Measurements from ENCODE around the gene EEF1AKMT3. TPM values are rescaled to one million over a fixed set of nuclear protein-coding genes. Genes with fewer than 3 reads are reported as not detected.

EEF1AKMT3 gene
- total and polyA plus RNA-seq, 9 of the 15 experiments (the other 6 are each of a cell fraction or from before 2014, with no cell fraction given) = 4.1 to 17.2 (median 7.9) TPM

DNA sequence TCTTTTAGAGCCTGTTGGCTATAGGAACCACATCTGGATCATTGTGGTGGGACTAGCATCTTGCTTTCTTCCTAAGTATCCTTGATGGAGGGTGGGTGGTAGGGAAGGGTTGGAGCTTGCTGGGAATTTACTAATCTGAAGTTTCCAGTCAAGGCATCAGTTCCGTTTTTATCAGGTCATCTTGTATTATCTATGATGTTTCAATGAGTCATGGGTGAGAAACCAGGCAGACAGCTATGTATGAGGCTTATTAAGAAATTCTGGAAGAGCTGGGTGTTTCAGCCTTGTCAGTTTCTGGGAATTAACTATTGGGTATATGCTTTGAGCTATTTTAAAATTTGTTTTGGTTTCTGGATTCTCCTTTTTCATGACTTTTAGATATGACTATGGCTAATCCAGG is 21.5 kb downstream of the EEF1AKMT3 start (continued):
- TF ChIP-seq, protein P1, sequence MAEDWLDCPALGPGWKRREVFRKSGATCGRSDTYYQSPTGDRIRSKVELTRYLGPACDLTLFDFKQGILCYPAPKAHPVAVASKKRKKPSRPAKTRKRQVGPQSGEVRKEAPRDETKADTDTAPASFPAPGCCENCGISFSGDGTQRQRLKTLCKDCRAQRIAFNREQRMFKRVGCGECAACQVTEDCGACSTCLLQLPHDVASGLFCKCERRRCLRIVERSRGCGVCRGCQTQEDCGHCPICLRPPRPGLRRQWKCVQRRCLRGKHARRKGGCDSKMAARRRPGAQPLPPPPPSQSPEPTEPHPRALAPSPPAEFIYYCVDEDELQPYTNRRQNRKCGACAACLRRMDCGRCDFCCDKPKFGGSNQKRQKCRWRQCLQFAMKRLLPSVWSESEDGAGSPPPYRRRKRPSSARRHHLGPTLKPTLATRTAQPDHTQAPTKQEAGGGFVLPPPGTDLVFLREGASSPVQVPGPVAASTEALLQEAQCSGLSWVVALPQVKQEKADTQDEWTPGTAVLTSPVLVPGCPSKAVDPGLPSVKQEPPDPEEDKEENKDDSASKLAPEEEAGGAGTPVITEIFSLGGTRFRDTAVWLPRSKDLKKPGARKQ (CRISPR knock-in tag; IDR thresholded peaks at IDR 0.05) = no peak
- TF ChIP-seq CBFA2T2 (conservative IDR thresholded peaks at IDR 0.05) (no peak), HSF4 (CRISPR knock-in tag; IDR thresholded peaks at IDR 0.05; ENCODE audit: borderline replicate concordance) (no peak), ZKSCAN8 (CRISPR knock-in tag; IDR thresholded peaks at IDR 0.05) (no peak), HEY1 (CRISPR knock-in tag; IDR thresholded peaks at IDR 0.05; ENCODE audit: borderline replicate concordance) (no peak), TARDBP (IDR thresholded peaks at IDR 0.05) (no peak), NR2C2 (CRISPR knock-in tag; IDR thresholded peaks at IDR 0.05) (no peak), NR2C2 (tag; IDR thresholded peaks at IDR 0.05) (no peak), PTTG1 (tag; IDR thresholded peaks at IDR 0.05; ENCODE audit: low read depth) (no peak), FIP1L1 (IDR thresholded peaks at IDR 0.05; ENCODE audit: low read depth, low read length, poor library complexity, severe bottlenecking) (no peak), TAF9B (IDR thresholded peaks at IDR 0.05; ENCODE audit: partially characterized antibody) (no peak), ESRRA (IDR thresholded peaks at IDR 0.05; ENCODE audit: borderline replicate concordance, low read depth) (no peak), TFAM (CRISPR knock-in tag; conservative IDR thresholded peaks at IDR 0.05) (no peak), ZNF212 (CRISPR knock-in tag; IDR thresholded peaks at IDR 0.05) (no peak), TSC22D4 (tag; IDR thresholded peaks at IDR 0.05) (no peak), NCOR1 (IDR thresholded peaks at IDR 0.05) (no peak), ARID1B (IDR thresholded peaks at IDR 0.05) (peak; percentile 68), SMARCE1 (IDR thresholded peaks at IDR 0.05) (peak; percentile 70; the same call in 1 of the 2 replicates)
- TF ChIP-seq, protein P2, sequence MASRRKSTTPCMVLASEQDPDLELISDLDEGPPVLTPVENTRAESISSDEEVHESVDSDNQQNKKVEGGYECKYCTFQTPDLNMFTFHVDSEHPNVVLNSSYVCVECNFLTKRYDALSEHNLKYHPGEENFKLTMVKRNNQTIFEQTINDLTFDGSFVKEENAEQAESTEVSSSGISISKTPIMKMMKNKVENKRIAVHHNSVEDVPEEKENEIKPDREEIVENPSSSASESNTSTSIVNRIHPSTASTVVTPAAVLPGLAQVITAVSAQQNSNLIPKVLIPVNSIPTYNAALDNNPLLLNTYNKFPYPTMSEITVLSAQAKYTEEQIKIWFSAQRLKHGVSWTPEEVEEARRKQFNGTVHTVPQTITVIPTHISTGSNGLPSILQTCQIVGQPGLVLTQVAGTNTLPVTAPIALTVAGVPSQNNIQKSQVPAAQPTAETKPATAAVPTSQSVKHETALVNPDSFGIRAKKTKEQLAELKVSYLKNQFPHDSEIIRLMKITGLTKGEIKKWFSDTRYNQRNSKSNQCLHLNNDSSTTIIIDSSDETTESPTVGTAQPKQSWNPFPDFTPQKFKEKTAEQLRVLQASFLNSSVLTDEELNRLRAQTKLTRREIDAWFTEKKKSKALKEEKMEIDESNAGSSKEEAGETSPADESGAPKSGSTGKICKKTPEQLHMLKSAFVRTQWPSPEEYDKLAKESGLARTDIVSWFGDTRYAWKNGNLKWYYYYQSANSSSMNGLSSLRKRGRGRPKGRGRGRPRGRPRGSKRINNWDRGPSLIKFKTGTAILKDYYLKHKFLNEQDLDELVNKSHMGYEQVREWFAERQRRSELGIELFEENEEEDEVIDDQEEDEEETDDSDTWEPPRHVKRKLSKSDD (conservative IDR thresholded peaks at IDR 0.05; ENCODE audit: low read length) = no peak
- TF ChIP-seq, protein P3, sequence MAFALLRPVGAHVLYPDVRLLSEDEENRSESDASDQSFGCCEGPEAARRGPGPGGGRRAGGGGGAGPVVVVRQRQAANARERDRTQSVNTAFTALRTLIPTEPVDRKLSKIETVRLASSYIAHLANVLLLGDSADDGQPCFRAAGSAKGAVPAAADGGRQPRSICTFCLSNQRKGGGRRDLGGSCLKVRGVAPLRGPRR (CRISPR knock-in tag; IDR thresholded peaks at IDR 0.05) = no peak
- TF ChIP-seq, protein P4, sequence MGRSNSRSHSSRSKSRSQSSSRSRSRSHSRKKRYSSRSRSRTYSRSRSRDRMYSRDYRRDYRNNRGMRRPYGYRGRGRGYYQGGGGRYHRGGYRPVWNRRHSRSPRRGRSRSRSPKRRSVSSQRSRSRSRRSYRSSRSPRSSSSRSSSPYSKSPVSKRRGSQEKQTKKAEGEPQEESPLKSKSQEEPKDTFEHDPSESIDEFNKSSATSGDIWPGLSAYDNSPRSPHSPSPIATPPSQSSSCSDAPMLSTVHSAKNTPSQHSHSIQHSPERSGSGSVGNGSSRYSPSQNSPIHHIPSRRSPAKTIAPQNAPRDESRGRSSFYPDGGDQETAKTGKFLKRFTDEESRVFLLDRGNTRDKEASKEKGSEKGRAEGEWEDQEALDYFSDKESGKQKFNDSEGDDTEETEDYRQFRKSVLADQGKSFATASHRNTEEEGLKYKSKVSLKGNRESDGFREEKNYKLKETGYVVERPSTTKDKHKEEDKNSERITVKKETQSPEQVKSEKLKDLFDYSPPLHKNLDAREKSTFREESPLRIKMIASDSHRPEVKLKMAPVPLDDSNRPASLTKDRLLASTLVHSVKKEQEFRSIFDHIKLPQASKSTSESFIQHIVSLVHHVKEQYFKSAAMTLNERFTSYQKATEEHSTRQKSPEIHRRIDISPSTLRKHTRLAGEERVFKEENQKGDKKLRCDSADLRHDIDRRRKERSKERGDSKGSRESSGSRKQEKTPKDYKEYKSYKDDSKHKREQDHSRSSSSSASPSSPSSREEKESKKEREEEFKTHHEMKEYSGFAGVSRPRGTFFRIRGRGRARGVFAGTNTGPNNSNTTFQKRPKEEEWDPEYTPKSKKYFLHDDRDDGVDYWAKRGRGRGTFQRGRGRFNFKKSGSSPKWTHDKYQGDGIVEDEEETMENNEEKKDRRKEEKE (IDR thresholded peaks at IDR 0.05; ENCODE audit: borderline replicate concordance in 1 of 2, control insufficient read depth in 1 of 2, low read depth in 2 of 2, low read length in 1 of 2) = no peak

All from K562 (cell line).